HL-60 (cell line): ENCODE results near the gene DNASE1.

Experiments used
- GABPA ChIP-seq: IDR thresholded peaks from 2 replicates; pipeline ENCODE4 v1.6.1; 2012; ENCODE audit warnings: low read depth
- TF ChIP-seq, protein P1 (sequence below): IDR thresholded peaks from one replicate; pipeline ENCODE4 v1.5.1; 2011; ENCODE audit warnings: low read length, control low read depth, inconsistent platforms; ENCODE audit not compliant: insufficient read depth

DNA sequence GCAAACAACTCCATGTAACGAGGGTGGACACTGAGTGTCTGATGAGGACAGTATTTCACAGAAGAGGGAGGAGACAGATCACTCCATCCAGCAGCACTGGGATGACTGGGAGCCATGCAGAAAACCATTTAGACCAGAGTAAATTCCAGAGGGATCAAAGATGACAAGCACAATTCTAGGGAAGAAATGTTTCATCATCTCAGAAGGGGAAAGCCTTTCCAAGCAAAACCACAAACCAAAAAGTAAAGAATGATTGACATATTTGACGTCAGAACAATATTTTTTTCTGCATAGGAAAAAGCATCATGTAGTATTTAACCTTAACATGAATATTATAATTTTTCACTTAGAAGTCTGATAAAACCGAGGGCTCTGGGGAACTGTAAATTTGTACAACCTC, 4.8 kb downstream of the DNASE1 start:
- TF ChIP-seq, protein P1, sequence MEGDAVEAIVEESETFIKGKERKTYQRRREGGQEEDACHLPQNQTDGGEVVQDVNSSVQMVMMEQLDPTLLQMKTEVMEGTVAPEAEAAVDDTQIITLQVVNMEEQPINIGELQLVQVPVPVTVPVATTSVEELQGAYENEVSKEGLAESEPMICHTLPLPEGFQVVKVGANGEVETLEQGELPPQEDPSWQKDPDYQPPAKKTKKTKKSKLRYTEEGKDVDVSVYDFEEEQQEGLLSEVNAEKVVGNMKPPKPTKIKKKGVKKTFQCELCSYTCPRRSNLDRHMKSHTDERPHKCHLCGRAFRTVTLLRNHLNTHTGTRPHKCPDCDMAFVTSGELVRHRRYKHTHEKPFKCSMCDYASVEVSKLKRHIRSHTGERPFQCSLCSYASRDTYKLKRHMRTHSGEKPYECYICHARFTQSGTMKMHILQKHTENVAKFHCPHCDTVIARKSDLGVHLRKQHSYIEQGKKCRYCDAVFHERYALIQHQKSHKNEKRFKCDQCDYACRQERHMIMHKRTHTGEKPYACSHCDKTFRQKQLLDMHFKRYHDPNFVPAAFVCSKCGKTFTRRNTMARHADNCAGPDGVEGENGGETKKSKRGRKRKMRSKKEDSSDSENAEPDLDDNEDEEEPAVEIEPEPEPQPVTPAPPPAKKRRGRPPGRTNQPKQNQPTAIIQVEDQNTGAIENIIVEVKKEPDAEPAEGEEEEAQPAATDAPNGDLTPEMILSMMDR = no peak
- no peak for TF ChIP-seq GABPA
